SK-N-DZ (cell line): Measurements from ENCODE around the gene PKP1.

Experiments used
- DNase-seq: peaks from one replicate; pipeline ENCODE4 v3.0.0-alpha.2; 2015; ENCODE audit warnings: low spot score

PKP1 gene

DNA sequence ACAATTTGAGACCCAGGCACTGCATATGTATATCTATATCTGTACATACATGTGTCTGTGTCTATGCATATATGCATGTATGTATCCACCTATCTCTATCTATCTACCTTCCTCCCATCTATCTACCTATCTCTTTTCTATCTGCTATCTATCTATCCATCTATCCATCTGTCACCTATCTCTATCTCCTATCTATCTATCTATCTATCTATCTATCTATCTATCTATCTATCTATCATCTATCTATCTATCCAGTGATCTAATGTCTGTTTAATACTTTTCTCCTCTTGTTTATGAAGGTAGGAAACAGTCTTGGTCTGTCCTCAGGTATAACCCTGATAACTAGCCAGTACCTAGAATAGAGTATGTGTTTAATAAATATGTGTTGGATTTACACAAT, 68.3 kb downstream of the PKP1 start:
- no peak for DNase-seq

GRCh38 chr1:201353186-201353940, 70.1 kb downstream of the PKP1 start:
- DNase-seq: no peak

GRCh38 chr1:201354151-201354900, 71.0 kb downstream of the PKP1 start:
- DNase-seq: no peak

DNA sequence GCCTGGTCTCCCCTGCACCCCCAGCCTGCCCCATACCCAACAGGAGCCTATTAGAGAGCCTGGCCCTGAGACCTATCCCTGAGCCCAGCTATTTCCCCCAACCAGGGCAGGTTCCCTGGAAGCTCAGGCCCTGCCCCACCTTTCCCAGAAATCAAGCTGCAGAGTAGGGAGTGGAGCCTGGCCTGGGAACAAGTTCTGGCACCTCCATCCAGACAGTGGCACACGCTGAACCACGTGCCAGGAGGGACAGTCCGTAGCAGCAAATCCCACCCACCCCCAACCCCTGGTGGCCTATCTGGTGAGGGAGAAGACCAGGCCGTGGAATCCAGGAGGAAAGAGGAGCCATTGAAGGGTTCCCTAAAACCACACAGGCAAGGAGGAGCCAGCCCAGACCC, 71.6 kb downstream of the PKP1 start:
- DNase-seq: no peak

DNA sequence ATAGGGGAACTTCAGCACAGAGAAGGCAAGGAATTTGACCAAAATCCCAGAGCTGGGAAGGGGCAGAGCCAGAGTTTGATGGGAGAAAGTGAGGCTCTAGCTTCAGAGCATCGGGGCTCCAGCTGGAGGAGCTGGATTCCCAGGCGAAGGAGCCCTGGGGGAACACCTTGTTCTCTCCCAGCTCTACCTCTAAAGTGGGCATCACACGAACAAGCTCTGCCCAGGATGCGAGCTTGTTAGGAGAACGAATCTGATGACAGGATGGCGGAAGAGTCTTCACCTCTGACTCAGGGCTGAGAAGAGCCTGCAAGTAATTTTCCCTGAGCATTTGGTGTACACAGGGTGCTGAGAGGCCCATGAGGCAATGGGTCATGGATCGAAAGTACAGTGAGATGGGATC, 72.2 kb downstream of the PKP1 start:
- no peak for DNase-seq

- no peak for DNase-seq
Measured at GRCh38 chr1:201356236-201356635, 72.9 kb downstream of the PKP1 start.

DNA sequence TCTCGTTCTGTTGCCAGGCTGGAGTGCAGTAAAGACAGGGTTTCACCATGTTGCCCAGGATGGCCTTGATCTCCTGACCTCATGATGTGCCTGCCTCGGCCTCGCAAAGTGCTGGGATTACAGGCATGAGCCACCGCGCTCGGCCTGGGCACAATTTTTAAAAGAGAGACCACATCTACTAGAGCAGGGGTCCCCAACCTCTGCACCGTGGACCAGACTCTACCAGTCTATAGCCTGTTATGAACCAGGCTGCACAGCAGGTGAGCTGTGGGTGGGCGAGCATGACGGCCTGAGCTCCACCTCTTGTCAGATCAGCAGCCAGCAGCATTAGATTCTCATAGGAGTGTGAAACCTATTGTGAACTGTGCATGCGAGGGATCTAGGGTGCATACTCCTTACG, 73.4 kb downstream of the PKP1 start:
- no peak for DNase-seq

DNA sequence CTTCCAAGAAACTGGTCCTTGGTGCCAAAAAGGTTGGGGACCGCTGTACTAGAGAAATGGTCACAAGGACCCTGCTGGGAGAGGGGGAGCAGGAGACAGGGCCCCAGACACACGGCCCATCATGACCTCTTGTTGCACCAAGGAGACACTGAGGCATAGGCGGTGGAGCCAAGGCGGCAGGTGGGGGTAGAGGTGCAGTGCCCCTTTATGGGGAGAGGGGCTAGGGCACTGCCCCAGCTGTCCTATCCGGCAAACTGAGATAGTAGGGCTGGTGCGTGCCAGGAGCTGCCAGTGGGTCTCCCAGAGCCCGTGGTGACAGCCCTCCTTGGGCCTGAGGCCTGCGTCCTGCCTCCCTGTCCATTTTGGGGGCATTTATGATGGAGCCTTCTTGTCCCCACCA, 73.9 kb downstream of the PKP1 start:
- DNase-seq: no peak

DNA sequence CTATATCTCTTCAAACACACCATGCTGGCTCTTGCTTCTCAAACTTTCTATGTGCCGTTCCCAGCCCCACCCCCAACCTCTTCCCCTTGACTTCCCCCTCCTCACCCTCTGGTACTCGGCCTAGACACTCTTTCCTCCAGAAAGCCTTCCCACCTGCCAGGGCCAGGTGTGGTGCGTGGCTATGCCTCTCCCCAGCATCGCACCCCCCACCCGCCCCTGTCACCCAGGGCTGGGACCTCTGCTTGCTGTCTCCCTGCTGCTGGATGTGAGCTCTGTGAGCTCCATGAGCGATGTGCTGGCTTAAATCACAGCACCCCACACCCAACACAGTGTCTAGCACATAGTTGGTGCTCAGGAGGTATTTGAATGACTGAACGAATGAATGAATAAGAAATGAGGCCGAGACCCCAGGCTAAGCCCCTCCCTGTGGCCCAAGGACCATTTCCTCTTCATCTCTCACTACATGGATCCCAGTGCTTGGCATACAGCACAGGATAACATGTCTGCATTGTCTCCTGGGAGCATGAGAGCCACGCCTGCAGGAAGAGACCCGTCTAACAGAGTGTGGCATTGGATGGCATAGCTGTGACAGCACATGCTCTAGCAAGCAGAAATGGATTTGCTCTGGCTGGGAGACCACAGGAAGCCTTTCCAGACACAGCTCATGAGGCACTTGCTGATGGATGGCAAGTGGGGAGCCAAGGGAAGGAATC, 74.5 kb downstream of the PKP1 start:
- DNase-seq: no peak

GRCh38 chr1:201358596-201358995, 75.3 kb downstream of the PKP1 start:
- no peak for DNase-seq

GRCh38 chr1:201359031-201359872, 75.9 kb downstream of the PKP1 start:
- no peak for DNase-seq

DNA sequence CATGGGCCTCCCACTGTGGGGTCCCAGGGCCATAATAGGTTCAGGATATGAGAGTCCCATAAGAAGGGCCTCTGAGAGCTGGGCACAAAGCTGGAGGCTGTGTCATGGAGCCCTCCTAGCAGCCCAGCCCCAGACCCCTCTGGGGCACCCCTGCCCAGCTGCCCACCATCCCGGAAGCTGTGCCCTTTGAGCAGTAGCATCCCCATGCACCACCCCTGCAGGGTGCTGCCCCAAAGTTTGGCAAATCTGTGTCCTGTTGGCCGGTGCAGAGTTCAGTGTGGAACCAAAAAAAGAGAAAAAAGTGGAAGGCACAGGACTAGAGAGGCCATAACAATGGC, 76.5 kb downstream of the PKP1 start:
- DNase-seq: no peak

DNA sequence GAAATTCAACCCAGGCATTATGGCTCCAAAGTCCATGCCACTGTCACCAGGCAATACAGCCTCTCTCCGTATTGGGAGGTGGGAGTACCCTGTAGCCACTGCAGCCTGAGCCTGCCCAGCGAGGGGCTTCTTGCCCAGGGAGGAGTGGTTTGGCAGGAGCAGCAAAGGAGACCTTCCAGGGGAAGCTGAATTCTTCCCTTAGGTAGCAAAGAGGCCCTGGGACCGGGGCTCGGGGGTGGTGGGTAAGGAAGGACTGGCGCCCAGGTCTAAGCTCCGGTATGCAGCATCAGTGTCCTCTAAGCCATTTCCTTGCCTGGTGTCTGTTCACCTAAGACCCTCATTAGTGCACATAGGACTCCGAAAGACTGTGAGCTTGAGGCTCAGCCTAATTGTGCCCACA, 77.2 kb downstream of the PKP1 start:
- no peak for DNase-seq

GRCh38 chr1:201360901-201361651, 77.8 kb downstream of the PKP1 start:
- DNase-seq: no peak

- peak; percentile 51 for DNase-seq
Measured at GRCh38 chr1:201361652-201362504, 78.6 kb downstream of the PKP1 start.

DNA sequence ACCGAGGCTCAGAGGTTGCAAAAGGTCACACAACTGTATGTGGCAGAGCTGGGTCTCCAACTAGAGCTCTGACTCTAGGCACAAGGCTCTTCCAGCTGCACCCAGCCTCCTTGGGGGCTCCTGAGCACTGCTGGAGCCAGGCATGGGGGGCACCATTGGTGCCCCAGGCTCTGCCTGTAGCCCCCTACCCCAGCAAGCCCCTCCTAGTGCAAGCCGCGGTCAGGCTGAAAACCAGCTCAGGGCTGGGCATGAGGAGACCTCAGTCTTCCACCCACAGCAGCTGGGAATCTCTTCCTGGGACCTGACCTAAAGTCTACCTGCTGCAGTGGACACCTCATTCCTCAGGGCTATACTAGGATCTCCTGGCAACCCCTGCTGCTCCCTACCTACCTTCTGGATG, 79.6 kb downstream of the PKP1 start:
- DNase-seq: no peak

DNA sequence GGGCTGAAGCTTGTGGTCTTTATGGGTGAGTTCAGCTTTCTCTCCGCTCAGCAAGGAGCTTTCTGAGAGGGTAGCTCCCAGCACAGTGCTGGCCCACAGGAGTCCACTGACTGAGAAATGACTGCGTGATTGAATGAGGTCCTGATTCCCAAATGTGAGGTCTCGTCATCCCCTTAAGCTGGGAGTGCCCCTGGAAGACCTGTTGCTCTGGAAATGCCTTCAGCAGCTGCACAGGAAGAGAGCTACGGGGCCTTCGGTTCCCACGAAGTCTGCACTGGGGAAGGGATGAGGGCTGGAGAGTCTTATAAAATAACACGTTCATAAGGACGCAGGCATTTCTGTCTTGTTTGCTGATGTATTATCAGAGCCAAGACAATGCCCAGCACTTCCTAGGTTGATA, 80.2 kb downstream of the PKP1 start:
- DNase-seq: no peak

- no peak for DNase-seq
Measured at GRCh38 chr1:201364808-201365105, 81.5 kb downstream of the PKP1 start.

DNA sequence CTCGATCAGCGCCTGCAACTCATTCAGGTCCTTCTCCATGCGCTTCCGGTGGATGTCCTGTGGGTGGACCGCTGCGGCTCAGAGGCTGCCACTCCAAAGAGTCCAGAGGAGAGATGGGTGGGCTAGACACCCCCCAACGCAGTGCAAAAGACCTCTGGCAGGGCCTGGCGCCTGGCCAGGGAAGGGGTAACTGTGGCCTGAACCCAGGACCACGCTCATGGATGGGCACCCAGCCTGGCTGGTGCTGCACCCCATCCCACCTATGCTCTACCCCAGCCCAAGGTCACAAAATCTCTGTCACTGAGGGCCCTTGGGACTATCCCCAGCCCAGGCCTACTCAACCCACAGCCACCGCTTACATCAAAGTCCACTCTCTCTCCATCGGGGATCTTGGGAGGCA, 81.9 kb downstream of the PKP1 start:
- DNase-seq: no peak

DNA sequence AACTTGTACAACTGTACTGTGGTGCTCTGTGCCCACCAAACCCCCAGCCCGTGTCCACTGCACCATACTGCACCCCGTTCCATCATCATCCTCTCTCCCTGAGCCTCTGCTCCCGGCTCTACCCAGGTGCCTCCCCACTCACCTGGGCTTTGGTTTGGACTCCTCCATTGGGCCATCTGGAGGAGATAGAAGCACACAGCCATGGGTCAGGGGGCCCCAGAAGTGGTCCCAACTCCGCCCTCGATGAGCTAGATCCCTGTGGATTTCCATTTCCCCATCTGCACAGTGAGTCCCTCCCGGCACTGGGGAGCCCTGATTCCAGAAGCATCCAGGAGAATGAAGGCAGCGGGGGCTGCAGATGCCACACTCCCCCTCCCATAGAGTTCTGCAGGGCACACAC, 83.4 kb downstream of the PKP1 start:
- no peak for DNase-seq
